LNCAP (cell line): ENCODE measurements around the gene UBQLN4.

ENCODE experiments used
- CTCF ChIP-seq: fragments of 450-650 bp; IDR thresholded peaks from 2 replicates; pipeline ENCODE4 v1.5.1; 2017; ENCODE audit warnings: mild to moderate bottlenecking

Gene UBQLN4

GRCh38 chr1:156073110-156073687 is 19.6 kb upstream of the UBQLN4 start:
- TF ChIP-seq CTCF, result no peak

- TF ChIP-seq CTCF, result no peak
Measured at GRCh38 chr1:156072251-156072650, 18.7 kb upstream of the UBQLN4 start.

- TF ChIP-seq CTCF, result no peak
Measured at GRCh38 chr1:156070548-156070947, 16.9 kb upstream of the UBQLN4 start.

- TF ChIP-seq CTCF, result no peak
Measured at GRCh38 chr1:156069490-156070455, 16.2 kb upstream of the UBQLN4 start.

- no peak for TF ChIP-seq CTCF
Measured at GRCh38 chr1:156067262-156067661, 13.7 kb upstream of the UBQLN4 start.

- TF ChIP-seq CTCF, result no peak
Measured at GRCh38 chr1:156065871-156066270, 12.3 kb upstream of the UBQLN4 start.

- no peak for TF ChIP-seq CTCF
Measured at GRCh38 chr1:156065212-156065611, 11.6 kb upstream of the UBQLN4 start.
